Peyer's patch (tissue), 4 donors: Measurements from ENCODE around the gene LETMD1. TPM values are rescaled to one million over a fixed set of nuclear protein-coding genes. Genes with fewer than 3 reads are reported as not detected.

Source experiments
- DNase-seq, 3 donors: peaks; one replicate each; pipeline ENCODE4 v3.0.0-alpha.2; 2017 to 2019
- H3K27ac ChIP-seq, 4 donors: fragments of 200-600 bp; sonication (generic); one replicate each; pipeline ENCODE4 v1.5.1; 2016 to 2019
- H3K27me3 ChIP-seq, 2 donors: fragments of 200-600 bp; sonication (generic); one replicate each; pipeline ENCODE4 v1.5.1; 2019
- H3K36me3 ChIP-seq, 3 donors: fragments of 200-600 bp; sonication (generic); one replicate each; pipeline ENCODE4 v1.5.1; 2016 to 2019
- H3K4me1 ChIP-seq, 4 donors: fragments of 200-600 bp; sonication (generic); one replicate each; pipeline ENCODE4 v1.5.1; 2016 to 2019
- H3K4me3 ChIP-seq, 4 donors: fragments of 200-600 bp; sonication (generic); 1 replicate in 3 of 4; 2 replicates in 1 of 4; pipeline ENCODE4 v1.5.1; 2016 to 2019; ENCODE audit warnings: mild to moderate bottlenecking in 1 of 4
- H3K9me3 ChIP-seq, 4 donors: fragments of 200-600 bp; sonication (generic); one replicate each; pipeline ENCODE4 v1.5.1; 2016 to 2019; ENCODE audit warnings: mild to moderate bottlenecking in 1 of 4
- POLR2A ChIP-seq, 2 donors: fragments of 450-650 bp; IDR thresholded peaks; one replicate each; pipeline ENCODE4 v1.5.1; 2017; ENCODE audit warnings: antibody characterized with exemption in 2 of 2, mild to moderate bottlenecking in 2 of 2, moderate library complexity in 2 of 2
- total RNA-seq, 4 donors: library from RNA; depleted of rRNA; stranded (reverse); fragments of >200 nt; gene quantifications; one replicate each; pipeline ENCODE4 v1.1.0, GENCODE V29; 2016
- TF ChIP-seq, protein P1 (sequence below), 6 experiments: fragments of 450-650 bp in 4 of 6; fragments of 200-600 bp in 2 of 6; sonication (generic) in 1 of 6; IDR thresholded peaks; one replicate each; pipeline ENCODE4 v1.5.1; 2017 to 2019; ENCODE audit warnings: antibody characterized with exemption in 6 of 6, mild to moderate bottlenecking in 3 of 6, moderate library complexity in 1 of 6

LETMD1 gene, protein sequence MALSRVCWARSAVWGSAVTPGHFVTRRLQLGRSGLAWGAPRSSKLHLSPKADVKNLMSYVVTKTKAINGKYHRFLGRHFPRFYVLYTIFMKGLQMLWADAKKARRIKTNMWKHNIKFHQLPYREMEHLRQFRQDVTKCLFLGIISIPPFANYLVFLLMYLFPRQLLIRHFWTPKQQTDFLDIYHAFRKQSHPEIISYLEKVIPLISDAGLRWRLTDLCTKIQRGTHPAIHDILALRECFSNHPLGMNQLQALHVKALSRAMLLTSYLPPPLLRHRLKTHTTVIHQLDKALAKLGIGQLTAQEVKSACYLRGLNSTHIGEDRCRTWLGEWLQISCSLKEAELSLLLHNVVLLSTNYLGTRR
- 100 to 1,000 TPM in 2 of 4 donors, 10 to 100 TPM in 2; 55.3 to 155 (median 91.4) TPM for total RNA-seq

DNA sequence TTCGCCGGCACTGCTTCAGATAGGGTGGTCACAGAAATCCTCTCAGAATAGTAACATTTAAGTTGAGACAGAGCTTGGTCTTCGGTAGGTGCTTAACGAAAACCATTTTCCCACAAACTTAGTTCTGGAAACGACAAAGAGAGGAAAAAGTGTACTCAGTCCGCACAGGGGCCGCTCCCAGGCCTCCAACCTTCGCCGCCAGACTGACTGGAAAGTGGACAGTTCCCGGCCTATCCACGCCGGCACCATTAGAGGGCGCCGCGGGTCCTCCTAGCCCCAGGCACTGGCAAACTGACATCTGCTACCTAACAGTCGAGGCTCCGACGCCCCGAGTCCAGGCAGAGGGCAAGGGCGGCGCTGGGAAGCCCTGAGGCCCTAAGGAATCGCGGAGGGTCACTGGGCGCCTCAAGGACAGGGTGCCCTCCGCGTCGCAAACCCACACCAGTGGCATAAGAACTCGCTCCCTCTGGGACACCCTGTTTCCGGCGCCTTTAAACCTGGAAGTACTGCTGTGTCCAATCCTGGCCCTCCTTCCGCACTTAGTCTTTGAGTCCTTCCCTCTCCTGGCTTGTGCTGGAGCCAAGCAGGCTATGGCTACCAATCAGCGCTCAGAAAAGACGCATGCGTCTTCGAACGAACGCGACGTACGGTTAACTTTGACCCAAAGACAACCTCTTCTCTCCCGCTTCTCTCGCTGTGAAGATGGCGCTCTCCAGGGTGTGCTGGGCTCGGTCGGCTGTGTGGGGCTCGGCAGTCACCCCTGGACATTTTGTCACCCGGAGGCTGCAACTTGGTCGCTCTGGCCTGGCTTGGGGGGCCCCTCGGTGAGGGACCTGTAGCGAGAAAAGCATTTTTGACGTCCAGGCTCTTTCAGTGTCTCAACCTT is at the start of gene LETMD1:
Gene LETMD1, plus strand, starts transcription at position 673 of the 886 bp plus-strand sequence. Its CDS starts 30 bp downstream, at position 703.
- TF ChIP-seq, protein P1, sequence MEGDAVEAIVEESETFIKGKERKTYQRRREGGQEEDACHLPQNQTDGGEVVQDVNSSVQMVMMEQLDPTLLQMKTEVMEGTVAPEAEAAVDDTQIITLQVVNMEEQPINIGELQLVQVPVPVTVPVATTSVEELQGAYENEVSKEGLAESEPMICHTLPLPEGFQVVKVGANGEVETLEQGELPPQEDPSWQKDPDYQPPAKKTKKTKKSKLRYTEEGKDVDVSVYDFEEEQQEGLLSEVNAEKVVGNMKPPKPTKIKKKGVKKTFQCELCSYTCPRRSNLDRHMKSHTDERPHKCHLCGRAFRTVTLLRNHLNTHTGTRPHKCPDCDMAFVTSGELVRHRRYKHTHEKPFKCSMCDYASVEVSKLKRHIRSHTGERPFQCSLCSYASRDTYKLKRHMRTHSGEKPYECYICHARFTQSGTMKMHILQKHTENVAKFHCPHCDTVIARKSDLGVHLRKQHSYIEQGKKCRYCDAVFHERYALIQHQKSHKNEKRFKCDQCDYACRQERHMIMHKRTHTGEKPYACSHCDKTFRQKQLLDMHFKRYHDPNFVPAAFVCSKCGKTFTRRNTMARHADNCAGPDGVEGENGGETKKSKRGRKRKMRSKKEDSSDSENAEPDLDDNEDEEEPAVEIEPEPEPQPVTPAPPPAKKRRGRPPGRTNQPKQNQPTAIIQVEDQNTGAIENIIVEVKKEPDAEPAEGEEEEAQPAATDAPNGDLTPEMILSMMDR (IDR thresholded peaks at IDR 0.05) = peak; percentile 54 to 94 (median 88)
- peak; percentile 72 to 87 for TF ChIP-seq POLR2A (IDR thresholded peaks at IDR 0.05)
- H3K36me3 ChIP-seq = peaks cover 0 to 26% (median 0%) of the 10 kb centered on the region in 3 donors
- peak within 1 kb of the TSS; percentile 63 to 80 (median 70) for H3K4me3 ChIP-seq
- H3K27ac ChIP-seq = peak within 1 kb of the TSS; percentile 91 to 97 (median 92)
- peaks cover 0 to 15% (median 1%) of the 10 kb centered on the region in 4 donors for H3K4me1 ChIP-seq
- no peaks in the 10 kb centered on the region for H3K9me3 ChIP-seq
- DNase-seq = peak; percentile 91 to 97 (median 96)
- no peaks in the 10 kb centered on the region for H3K27me3 ChIP-seq

DNA sequence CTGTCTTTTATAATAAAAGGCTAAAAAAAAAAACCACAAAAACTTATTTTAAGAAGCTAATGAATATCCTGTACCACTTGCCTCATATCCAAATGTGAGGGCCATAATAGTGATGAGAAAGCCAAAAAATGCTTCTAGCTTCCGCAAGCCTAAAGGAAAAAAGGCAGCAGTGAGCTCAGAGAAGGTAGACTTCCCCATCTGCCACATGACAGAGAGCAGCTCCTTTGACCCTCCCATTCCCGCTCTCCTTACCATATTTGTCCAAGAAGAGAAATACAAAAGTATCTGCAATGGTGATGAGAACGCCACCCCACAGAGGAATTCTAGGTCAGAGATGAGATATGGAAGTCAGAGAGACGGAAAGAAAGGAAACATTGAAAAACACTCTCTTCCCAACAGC is 49.0 kb upstream of the LETMD1 start:
- no peak for TF ChIP-seq POLR2A (IDR thresholded peaks at IDR 0.05)
- TF ChIP-seq, protein P1 (IDR thresholded peaks at IDR 0.05) = no peak
- Histone ChIP-seq H3K36me3 (peaks cover 0 to 79% (median 0%) of the 10 kb centered on the region in 3 donors), H3K9me3 (no peaks in the 10 kb centered on the region), H3K4me1 (no peaks in the 10 kb centered on the region), H3K4me3 (no peak overlapping the region), H3K27me3 (no peaks in the 10 kb centered on the region), H3K27ac (no peak overlapping the region)
- DNase-seq = no peak

DNA sequence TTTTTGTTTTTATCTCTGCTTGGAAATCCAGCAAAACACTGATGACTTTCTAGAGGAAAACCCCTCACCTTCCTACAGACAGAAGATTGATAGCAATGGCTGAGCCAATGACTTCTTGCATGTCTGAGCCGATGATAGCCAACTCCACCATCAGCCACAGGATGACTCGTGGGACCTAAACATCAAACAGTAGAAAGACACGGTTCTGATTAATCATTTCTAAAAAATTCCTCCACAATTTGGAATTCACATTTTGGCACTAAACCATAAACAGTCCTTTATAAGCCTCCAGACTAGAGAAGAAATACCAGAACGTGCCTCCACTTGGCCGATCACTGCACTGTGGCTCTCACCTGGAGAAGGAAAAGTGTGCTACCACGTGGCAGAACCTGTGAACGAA is 47.9 kb upstream of the LETMD1 start:
- Histone ChIP-seq H3K27me3 (no peaks in the 10 kb centered on the region), H3K4me1 (no peaks in the 10 kb centered on the region), H3K9me3 (no peaks in the 10 kb centered on the region), H3K4me3 (no peak overlapping the region), H3K27ac (no peak overlapping the region), H3K36me3 (peaks cover 0 to 79% (median 0%) of the 10 kb centered on the region in 3 donors)
- DNase-seq = no peak
- TF ChIP-seq POLR2A (IDR thresholded peaks at IDR 0.05) = no peak
- TF ChIP-seq, protein P1 (IDR thresholded peaks at IDR 0.05) = no peak

DNA sequence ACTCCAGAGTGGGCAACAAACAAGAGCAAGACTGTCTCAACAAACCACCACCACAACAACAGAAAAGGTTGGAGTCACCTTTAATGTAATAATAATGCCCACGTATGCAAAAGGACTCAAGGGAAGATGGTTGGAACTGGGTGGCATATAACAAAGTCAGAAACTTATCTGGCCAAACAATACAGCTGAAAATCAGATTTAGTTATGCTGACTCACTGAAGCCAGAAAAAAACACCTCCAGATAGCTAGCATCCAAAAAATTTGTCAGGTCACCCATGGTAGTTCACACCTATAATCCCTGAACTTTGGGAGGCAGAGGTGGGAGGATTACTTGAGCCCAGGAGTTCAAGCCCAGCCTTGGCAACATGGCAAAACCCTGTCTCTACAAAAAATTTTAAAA is 46.3 kb upstream of the LETMD1 start:
- no peaks in the 10 kb centered on the region for H3K9me3 ChIP-seq
- no peak overlapping the region for H3K4me3 ChIP-seq
- TF ChIP-seq, protein P1 (IDR thresholded peaks at IDR 0.05) = no peak
- DNase-seq = no peak
- no peaks in the 10 kb centered on the region for H3K4me1 ChIP-seq
- H3K27me3 ChIP-seq = no peaks in the 10 kb centered on the region
- no peak overlapping the region for H3K27ac ChIP-seq
- peaks cover 0 to 75% (median 0%) of the 10 kb centered on the region in 3 donors for H3K36me3 ChIP-seq

DNA sequence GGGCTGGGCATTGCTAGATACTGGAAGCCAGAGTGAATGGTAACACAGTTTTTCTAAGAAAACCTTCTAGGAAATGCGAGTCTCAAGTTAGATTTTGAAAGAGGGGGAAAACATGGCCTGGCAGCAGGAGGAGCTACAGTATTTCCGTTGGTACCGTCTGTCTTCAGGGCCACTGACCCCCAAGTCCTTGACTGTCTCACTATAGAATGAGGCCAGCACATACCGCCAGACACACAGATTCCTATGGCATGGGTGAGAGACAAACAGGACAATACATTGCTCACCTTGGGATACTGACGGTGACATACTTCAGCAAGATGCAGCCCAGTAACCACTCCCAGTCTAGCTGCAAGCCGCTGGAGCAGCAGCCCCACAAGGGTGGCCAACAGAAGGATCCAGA is 43.6 kb upstream of the LETMD1 start:
- no peaks in the 10 kb centered on the region for H3K9me3 ChIP-seq
- H3K27me3 ChIP-seq = no peaks in the 10 kb centered on the region
- H3K4me3 ChIP-seq = no peak overlapping the region
- H3K4me1 ChIP-seq = peaks cover 0 to 3% (median 0%) of the 10 kb centered on the region in 4 donors
- peaks cover 0 to 69% (median 0%) of the 10 kb centered on the region in 3 donors for H3K36me3 ChIP-seq
- no peak overlapping the region for H3K27ac ChIP-seq
- TF ChIP-seq POLR2A (IDR thresholded peaks at IDR 0.05) = no peak
- TF ChIP-seq, protein P1 (IDR thresholded peaks at IDR 0.05) = no peak
- DNase-seq = no peak
